GM18498 (cell line): ENCODE measurements around the gene ADAMTSL1.

ENCODE experiments used
- ATAC-seq: cut with Tn5 transposase; IDR thresholded peaks from one replicate; pipeline ENCODE4 v1.9.1; 2021; ENCODE audit warnings: mild to moderate bottlenecking, moderate library complexity; ENCODE audit not compliant: unreplicated experiment

The ADAMTSL1 gene

GRCh38 chr9:18473652-18474279, at the start of gene ADAMTSL1:
ADAMTSL1 (plus strand) TSS chr9:18474153; CDS start chr9:18474233, 80 bp downstream.
- no peak for ATAC-seq

DNA sequence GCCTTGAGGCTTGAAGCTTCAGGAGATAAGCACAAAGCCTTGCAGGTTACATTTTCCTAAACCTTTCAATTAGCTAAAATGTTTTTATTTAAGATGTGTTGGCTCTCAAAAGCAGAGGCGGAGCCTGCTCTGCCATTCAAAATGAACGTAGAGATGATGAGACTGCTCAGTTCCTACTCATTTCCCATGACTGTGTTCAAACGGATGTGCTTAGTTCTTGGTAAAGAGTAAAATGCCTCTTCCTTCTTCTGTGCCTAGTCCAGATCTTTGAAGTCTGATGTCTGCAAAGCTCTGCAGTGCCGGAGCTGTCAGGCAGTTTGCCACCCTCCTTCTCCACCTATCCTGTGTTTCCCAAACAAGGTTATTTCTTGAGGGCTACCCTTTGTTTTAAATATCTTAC, 46.3 kb upstream of the ADAMTSL1 start:
- no peak for ATAC-seq

GRCh38 chr9:18428661-18429060, 45.3 kb upstream of the ADAMTSL1 start:
- ATAC-seq, result no peak

DNA sequence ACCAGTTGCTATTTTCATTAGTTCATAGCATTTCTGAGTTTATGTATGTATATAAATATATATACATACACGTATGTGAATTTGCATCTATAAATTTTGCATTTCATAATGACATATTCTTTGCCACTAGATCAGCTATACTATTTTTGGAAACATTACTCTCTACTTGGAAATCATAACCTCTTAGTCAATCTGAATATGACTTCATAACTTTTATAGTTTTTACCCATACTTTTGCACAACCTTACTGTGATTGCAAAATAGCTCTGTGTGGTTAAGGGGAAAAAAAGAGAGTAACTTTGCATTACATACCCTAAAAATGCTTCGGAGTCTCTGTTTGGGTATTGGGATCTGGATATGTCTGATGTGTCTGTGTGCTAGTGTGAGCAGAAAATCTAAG, 44.9 kb upstream of the ADAMTSL1 start:
- ATAC-seq, result no peak

DNA sequence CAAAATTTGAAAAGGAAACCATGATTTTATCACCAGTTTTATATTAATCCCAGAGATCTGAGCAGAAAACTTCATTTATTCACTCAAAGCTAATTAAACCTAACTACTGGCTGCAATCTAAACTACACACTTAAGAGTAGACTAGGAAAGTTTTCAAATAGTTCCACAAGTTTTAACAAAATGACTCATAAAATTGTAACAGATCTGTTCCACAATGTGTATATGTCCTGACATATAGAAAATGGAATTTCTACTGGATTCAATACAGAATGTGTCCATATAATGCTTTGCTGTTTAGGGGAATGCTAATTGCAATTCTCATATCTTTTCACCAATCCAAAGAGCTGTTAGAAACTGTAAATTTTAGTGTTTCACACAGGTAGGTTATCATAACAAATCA, 40.3 kb upstream of the ADAMTSL1 start:
- no peak for ATAC-seq

GRCh38 chr9:18437315-18438201, 36.4 kb upstream of the ADAMTSL1 start:
- no peak for ATAC-seq

GRCh38 chr9:18438300-18438925, 35.5 kb upstream of the ADAMTSL1 start:
- no peak for ATAC-seq

GRCh38 chr9:18438951-18439350, 35.0 kb upstream of the ADAMTSL1 start:
- no peak for ATAC-seq

DNA sequence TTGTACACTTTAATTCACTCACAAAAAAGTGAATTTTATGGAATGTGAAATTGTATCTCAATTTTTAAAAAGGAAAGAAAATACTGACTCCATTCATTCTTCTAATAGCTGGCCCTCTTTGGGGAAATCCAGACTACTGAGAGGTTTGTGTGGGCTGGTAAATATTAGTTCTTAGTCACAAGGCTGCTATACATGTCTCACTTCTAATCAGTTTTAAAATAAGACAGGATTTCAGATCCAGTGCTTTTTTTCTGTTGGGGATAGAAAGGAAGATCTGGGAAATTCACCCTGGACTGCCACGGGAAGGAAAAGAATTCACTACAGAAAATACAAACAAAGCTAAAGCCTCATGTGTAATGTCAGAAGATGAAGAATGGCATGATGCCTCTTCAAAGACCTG, 32.7 kb upstream of the ADAMTSL1 start:
- ATAC-seq, result no peak

DNA sequence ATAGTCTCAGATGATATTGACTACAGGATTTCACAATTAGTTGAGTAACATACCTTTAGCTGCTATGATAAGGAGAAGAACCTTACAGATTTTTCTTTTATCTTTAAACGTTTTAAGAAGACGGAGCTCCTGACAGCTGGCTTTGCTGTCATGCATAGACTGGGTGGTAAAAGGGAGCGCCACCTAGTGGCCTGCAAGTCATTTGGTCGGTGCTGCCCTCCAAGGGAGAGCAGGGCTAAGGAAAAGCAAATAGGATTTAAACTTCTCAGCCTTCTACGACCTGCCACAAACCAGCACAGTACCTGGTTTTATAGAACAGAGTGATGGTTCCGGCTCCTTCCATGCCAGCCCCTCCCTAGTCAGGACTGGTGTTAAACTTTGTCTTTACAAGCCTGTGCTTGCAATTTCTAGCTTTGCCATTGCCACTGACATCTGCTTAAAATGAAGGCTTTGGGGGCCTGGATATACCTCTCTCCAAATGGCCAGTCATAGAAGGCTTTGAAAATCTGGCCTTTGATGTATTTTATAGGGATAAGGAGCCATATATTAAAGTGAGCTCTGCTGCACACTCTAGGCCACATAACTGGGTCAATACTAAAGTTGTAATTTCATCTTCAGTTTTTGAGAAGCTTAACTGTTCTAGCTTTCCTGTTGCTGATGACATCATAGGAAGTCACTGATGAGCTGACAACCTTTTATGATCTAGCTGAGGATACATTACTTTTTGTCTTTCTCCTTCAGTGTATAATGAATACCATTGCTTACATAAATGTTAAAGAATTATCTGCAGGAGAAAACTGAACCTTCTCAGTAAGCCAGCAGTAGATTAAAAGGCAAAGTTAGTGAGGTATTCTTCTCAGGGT, 31.1 kb upstream of the ADAMTSL1 start:
- peak; percentile 94 for ATAC-seq

- no peak for ATAC-seq
Observed at GRCh38 chr9:18447131-18447530, 26.8 kb upstream of the ADAMTSL1 start.

DNA sequence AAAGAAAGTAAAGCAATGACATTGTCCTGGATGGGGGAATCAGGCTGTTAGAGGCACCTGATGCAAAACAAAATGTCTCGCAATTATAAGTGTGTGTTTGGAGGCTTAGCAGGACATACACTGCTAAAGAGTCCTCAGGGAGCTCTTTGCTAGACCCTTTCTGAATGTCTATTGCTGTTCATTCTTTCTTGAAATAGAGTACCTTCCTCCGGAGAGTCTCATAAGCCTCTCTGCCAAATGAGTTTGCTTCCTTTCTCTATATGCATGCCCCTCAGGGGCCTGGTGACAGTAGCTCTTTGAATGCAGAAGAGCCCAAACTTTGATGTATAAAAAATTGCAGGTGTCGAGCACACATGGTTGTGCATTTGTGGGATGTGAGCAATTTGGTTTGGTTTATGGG, 26.4 kb upstream of the ADAMTSL1 start:
- ATAC-seq, result no peak

- no peak for ATAC-seq
Observed at GRCh38 chr9:18448101-18448500, 25.9 kb upstream of the ADAMTSL1 start.

GRCh38 chr9:18451406-18451805, 22.5 kb upstream of the ADAMTSL1 start:
- no peak for ATAC-seq

DNA sequence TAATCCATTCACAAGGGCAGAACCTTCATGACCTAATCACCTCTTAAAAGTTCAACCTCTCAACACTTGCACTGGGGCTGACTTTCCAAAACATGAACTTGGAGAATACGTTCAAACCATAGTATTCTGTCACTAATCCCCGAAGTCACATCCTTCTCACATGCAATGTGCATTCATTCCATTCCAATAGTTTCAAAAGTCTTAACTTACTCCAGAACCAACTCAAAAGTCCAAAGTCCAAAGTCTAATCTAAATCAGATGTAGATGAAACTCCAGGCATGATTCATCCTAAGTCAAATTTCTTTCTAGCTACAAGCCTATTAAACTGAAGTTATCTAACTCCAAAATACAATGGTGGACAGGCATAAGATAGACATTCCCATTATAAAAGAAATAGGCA, 21.7 kb upstream of the ADAMTSL1 start:
- no peak for ATAC-seq

DNA sequence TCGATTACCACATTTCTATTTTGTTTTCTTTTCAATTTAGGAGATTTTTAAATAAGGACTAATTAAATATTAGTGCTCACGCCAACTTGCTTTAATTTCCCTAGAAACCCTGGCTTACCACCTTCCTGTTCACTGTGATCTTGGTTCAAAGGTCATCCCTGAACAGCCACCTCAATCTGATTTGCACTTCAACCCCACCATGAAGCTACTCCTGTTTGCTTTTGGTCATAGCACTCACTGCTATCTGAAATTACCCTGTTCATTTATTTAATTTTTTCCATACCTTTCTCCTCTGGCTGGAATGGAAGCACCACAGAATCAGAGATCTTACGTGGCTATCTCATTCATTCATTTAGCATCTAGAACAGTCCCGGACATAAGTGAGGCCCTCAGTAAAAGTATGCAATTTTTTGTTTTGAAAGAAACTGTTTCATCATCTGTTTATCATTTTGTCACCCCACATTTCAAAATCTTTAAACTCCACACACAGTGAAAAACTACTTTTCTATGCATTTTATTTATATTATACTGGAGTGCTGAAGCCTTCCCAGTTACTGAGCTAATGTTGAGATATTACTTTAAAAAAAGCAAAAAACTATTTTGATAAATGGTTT, 17.2 kb upstream of the ADAMTSL1 start:
- ATAC-seq, result no peak

DNA sequence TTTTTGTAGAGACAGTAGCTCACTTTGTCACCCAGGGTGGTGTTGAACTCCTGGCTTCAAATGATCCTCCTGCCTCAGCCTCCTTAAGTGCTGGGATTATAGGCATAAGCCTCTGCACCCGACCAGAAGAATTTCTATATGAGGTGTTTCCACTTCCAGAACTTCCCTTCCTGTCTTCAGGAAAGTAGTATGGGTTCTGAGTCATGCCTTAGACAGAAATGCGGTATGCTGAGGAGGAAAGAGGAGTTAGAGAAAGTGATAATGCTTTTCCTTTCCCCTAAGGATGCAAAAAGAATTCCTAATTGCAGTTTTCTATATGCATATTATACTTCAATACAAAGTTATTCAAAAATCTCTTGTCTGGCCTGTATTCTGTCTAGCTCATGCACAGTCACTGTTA, 16.4 kb upstream of the ADAMTSL1 start:
- ATAC-seq, result no peak

DNA sequence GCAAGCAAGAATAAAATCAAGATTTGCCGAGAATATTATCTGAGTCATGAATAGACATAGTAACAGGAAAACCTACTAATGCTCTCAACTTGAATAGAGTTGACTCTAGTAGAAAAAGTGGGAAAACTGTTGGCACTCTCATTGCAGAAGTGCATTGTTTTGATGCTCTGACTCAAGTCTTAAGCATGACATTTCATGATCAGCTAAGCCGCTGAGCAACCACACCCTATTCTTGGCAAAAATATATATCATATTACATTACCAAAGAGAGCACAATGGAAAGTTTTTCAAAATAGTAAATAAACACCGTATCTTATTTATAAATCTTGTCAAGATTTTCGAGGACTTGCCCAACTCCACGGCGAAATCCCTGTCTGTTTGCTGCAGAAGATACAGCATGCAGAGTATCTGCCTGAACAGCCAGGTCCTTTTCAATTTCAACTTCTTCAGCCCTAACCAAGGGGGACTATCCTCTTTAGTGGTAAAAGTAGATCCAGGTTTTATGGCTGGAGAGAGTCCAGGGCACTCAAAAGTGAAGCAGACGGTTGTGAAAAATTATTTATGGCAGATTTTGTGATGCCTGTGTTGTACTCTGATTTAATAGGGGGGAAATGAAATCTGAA, 13.9 kb upstream of the ADAMTSL1 start:
- no peak for ATAC-seq

DNA sequence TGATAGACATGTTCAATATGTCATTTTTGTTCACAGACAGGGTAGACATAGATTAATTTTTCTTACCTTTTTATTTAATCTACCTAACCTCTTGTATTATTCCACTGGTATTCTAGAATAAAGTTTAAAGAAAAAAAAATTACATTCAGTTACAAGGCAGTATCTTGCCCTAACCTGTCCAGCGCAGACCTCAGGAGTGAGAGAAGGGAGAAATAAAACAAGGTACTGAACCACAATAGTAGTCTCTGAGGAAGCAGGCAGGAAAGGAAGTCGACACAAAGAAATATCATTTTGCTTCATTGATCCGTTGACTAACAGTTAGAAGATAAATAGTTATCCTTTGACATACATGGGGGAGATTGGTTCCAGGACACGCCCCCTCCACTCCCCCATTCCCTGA, 12.5 kb upstream of the ADAMTSL1 start:
- ATAC-seq, result no peak

DNA sequence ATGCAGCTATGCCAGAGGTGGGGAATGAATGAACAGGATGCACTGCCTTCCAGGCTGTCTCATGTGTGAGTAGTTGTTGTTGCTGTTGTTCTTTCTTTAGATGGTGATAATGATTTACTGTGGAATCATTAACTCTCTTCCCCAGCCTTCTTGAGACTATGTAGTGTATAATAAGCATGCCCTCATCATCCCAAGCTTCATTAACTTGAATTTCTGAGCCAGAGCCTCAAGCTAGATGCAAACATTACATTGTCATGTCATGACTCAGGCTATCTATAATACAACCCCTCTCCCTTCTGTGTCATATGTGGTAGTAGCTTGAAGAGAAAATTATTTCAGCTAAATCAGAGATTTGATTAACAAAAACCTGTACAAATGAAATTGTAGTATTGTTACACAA, 10.0 kb upstream of the ADAMTSL1 start:
- no peak for ATAC-seq
